ENCODE data around the gene THOC5.
A peak's percentile ranks its signal among the peaks of the same experiment; 100 is the strongest.

THOC5 gene

DNA sequence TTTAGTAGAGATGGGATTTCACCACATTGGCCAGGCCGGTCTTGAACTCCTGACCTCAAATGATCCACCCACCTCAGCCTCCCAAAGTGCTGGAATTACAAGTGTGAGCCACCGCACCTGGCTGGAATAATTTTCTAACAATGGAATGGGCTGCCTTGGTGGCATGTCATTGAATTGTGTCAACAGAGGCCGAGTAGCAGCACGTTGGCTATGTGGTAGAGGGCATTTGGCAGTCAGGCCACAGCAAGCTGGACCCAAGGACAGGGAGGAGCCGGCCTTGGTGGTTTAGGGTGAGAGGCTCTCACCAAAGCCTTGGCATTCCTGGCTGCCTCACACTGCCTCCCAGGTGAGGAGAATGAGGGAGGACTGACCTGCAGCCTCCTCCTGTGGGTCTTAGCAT, 31.4 kb upstream of the THOC5 start:
- no peak for DNase-seq (ENCODE audit: low spot score)
- no peak for TF ChIP-seq CTCF (IDR thresholded peaks at IDR 0.05)
- Histone ChIP-seq H3K4me3 (no peak overlapping the region), H3K27ac (no peak overlapping the region)

DNA sequence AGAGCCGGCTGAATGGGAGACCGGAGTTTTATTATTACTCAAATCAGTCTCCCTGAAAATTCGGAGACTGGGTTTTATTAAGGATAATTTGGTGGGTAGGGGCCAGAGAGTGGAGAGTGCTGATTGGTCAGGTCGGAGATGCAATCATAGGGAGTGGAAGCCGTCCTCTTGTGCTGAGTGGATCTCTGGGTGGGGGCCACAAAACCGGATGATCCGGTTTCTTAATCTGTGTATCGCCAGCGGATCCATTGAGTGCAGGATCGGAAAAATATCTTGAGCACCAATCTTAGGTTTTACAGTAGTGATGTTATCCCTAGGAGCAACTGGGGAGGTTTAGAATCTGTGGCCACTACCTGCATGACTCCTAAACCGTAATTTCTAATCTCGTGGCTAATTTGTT, 28.2 kb upstream of the THOC5 start:
- DNase-seq (ENCODE audit: low spot score) = no peak
- no peak for TF ChIP-seq CTCF (IDR thresholded peaks at IDR 0.05)
- H3K27ac ChIP-seq = no peak overlapping the region
- H3K4me3 ChIP-seq = peak overlapping the region; percentile 87

DNA sequence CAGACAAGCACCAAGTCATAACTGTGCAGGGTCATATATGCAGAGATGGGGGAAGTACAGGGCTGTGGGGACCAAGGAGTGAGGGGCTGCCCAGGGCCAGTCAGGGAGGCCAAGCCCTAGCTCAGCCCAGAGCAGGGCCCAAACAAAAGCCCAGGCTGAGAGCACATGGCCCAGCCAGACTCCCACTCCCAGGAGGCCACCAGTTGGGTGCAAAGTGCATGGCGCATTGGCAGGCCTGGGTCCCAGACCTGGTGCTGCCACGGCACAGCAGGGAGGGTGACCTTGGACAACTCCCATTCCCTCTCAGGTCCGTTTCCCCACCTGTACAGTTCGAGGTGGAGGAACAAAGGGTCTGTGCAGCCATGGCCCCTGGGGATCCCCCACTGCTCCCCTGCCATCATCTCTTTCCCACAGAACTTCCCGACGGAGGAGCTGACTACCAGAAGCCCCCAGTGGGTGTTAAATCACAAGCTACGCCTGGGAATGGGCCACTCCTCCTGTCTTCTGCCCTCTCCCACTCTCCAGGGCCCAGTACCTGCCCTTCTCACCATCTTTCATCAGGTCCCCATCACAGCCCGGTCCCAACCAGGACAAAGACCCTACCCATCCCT, 26.7 kb upstream of the THOC5 start:
- Histone ChIP-seq H3K27ac (peak overlapping the region; percentile 18 to 78), H3K4me3 (peak overlapping the region; percentile 87)
- TF ChIP-seq CTCF (IDR thresholded peaks at IDR 0.05) = no peak
- DNase-seq (ENCODE audit: low spot score) = no peak

DNA sequence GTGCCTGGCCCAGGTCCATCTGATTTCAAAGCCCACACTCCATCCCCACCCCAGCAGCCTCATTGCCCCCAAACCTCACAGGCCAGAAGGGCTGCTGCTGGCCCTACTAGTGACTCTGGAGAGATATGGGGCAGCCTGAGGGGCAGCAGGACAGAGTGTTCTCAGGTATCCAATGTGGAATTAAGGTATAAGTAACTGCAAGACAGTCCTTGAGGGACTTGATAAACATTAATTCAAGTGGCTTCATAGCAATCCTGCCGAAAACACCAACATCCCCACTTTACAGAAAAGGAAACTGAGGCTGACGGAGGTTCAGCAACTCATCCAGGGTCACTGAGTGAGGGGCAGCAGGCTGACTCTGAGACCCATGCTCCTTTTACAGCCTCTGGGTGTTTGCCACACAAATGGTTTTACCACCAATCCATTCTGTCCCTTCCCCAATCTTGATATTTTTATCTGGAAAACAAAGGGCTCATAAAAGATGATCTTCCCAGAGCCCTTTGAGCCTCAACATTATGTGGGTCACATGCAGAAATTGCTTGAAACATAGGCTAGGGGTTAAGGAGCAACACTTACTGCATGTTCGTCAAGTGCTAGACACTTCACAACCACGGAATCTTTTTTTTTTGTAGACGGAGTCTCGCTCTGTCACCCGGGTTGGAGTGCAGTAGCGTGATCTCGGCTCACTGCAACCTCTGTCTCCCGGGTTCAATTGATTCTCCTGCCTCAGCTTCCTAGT, 25.1 kb upstream of the THOC5 start:
- DNase-seq (ENCODE audit: low spot score) = no peak
- Histone ChIP-seq H3K27ac (no peak overlapping the region), H3K4me3 (no peak overlapping the region)
- no peak for TF ChIP-seq CTCF (IDR thresholded peaks at IDR 0.05)

- TF ChIP-seq CTCF (IDR thresholded peaks at IDR 0.05) = no peak
Measured at GRCh38 chr22:29574762-29575450, 21.3 kb upstream of the THOC5 start.

GRCh38 chr22:29570912-29571549, 17.5 kb upstream of the THOC5 start:
- no peak overlapping the region for H3K4me3 ChIP-seq
- H3K27ac ChIP-seq = no peak overlapping the region
- TF ChIP-seq CTCF (IDR thresholded peaks at IDR 0.05) = no peak
- no peak for DNase-seq (ENCODE audit: low spot score)

More at GRCh38 chr22:29574762-29575450, 21.3 kb upstream of the THOC5 start:
- no peak overlapping the region for H3K4me3 ChIP-seq
- no peak for DNase-seq (ENCODE audit: low spot score)
- no peak overlapping the region for H3K27ac ChIP-seq

Measured in coronary artery (tissue), 2 donors.